ENCODE results near the gene DRAXIN.

DNA sequence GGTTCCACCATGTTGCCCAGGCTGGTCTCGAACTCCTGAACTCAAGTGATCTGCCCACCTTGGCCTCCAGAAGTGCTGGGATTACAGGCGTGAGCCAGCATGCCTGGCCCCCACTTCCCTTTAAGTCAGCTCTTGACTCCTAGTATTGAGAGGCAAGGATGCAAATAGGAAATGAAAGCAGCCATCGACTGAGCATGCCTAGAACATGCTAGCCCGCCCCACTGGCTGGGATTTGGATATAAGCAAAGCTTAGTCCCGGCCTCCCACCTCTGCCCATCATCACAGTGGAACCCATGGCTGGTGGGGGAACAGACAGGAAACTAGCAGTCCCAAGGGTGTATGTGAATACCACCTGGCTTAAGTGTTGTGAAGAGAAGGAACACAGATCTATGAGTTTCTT lies 80.9 kb downstream of the DRAXIN start:
- TF ChIP-seq, protein P1, sequence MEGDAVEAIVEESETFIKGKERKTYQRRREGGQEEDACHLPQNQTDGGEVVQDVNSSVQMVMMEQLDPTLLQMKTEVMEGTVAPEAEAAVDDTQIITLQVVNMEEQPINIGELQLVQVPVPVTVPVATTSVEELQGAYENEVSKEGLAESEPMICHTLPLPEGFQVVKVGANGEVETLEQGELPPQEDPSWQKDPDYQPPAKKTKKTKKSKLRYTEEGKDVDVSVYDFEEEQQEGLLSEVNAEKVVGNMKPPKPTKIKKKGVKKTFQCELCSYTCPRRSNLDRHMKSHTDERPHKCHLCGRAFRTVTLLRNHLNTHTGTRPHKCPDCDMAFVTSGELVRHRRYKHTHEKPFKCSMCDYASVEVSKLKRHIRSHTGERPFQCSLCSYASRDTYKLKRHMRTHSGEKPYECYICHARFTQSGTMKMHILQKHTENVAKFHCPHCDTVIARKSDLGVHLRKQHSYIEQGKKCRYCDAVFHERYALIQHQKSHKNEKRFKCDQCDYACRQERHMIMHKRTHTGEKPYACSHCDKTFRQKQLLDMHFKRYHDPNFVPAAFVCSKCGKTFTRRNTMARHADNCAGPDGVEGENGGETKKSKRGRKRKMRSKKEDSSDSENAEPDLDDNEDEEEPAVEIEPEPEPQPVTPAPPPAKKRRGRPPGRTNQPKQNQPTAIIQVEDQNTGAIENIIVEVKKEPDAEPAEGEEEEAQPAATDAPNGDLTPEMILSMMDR (IDR thresholded peaks at IDR 0.05) = no peak
- TF ChIP-seq POLR2AphosphoS5 (IDR thresholded peaks at IDR 0.05) (no peak), POLR2A (IDR thresholded peaks at IDR 0.05) (no peak), EP300 (IDR thresholded peaks at IDR 0.05; ENCODE audit: low read depth) (no peak)
